Naive thymus-derived CD4-positive, alpha-beta T cell (primary cell): ENCODE results near the gene PXDC1. TPM values are rescaled to one million over a fixed set of nuclear protein-coding genes. Genes with fewer than 3 reads are reported as not detected.

Source experiments
- ATAC-seq: fragments of 150-1000 bp; cut with Tn5 transposase; 2 replicates; pipeline ENCODE4 v1.10.0; 2021; ENCODE audit warnings: mild to moderate bottlenecking, moderate library complexity
- CTCF ChIA-PET: fragments of 350-600 bp; sonication (Branson Sonifier 250); formaldehyde crosslinking; loops from one replicate; lab custom pipeline; 2021; ENCODE audit warnings: antibody characterized with exemption; lab: Charles Lee
- POLR2A ChIA-PET: fragments of 350-600 bp; sonication (Branson Sonifier 250); formaldehyde crosslinking; loops from one replicate; lab custom pipeline; 2021; ENCODE audit warnings: antibody characterized with exemption, inconsistent platforms; lab: Charles Lee
- DNase-seq, 9 donors: peaks; one replicate each; pipeline versions ENCODE4 v3.0.0 to v3.0.0-alpha.2; 2020 to 2022; ENCODE audit warnings: mixed read lengths in 1 of 9
- H3K27ac ChIP-seq: one replicate; pipeline ENCODE4 v1.7.0; 2013; ENCODE audit warnings: mild to moderate bottlenecking, low read depth, low read length, moderate library complexity
- H3K27me3 ChIP-seq, 2 donors: one replicate each; pipeline ENCODE4 v1.7.0; 2013; ENCODE audit warnings: low read length in 2 of 2, mild to moderate bottlenecking in 2 of 2, moderate library complexity in 2 of 2; ENCODE audit not compliant: control insufficient read depth in 2 of 2, insufficient read depth in 2 of 2
- H3K36me3 ChIP-seq, 3 experiments: 1 replicate in 2 of 3; 2 replicates in 1 of 3; pipeline ENCODE4 v1.7.0; 2013; ENCODE audit warnings: low read length in 3 of 3, mild to moderate bottlenecking in 3 of 3, moderate library complexity in 1 of 3; ENCODE audit not compliant: insufficient read depth in 3 of 3, control insufficient read depth in 2 of 3
- H3K4me1 ChIP-seq, 2 donors: one replicate each; pipeline ENCODE4 v1.7.0; 2013; ENCODE audit warnings: low read length in 2 of 2, mild to moderate bottlenecking in 2 of 2, moderate library complexity in 1 of 2; ENCODE audit not compliant: control insufficient read depth in 2 of 2, insufficient read depth in 2 of 2
- H3K4me3 ChIP-seq: 2 replicates; pipeline ENCODE4 v1.7.0; 2013; ENCODE audit warnings: mild to moderate bottlenecking, low read length
- H3K9me3 ChIP-seq, 3 experiments: 1 replicate in 2 of 3; 2 replicates in 1 of 3; pipeline ENCODE4 v1.7.0; 2013; ENCODE audit warnings: low read length in 3 of 3; ENCODE audit not compliant: control insufficient read depth in 2 of 3
- H3K27ac Mint-ChIP-seq, 9 donors: one replicate each; pipeline ENCODE4 v1.8.0; 2020 to 2022; ENCODE audit warnings: mixed read lengths in 9 of 9, mild to moderate bottlenecking in 8 of 9, moderate library complexity in 5 of 9, inconsistent platforms in 2 of 9
- H3K27me3 Mint-ChIP-seq, 5 donors: one replicate each; pipeline ENCODE4 v1.8.0; 2021 to 2022; ENCODE audit warnings: mixed read lengths in 5 of 5, mild to moderate bottlenecking in 1 of 5
- H3K36me3 Mint-ChIP-seq, 5 donors: one replicate each; pipeline ENCODE4 v1.8.0; 2020 to 2022; ENCODE audit warnings: mixed read lengths in 5 of 5, mild to moderate bottlenecking in 3 of 5, inconsistent platforms in 1 of 5
- H3K4me1 Mint-ChIP-seq, 7 donors: one replicate each; pipeline ENCODE4 v1.8.0; 2020 to 2022; ENCODE audit warnings: mixed read lengths in 7 of 7, mild to moderate bottlenecking in 3 of 7, inconsistent platforms in 1 of 7
- H3K4me3 Mint-ChIP-seq, 10 donors: one replicate each; pipeline ENCODE4 v1.8.0; 2020 to 2022; ENCODE audit warnings: mild to moderate bottlenecking in 10 of 10, mixed read lengths in 10 of 10, moderate library complexity in 6 of 10, inconsistent platforms in 2 of 10
- H3K9me3 Mint-ChIP-seq, 11 donors: one replicate each; pipeline ENCODE4 v1.8.0; 2020 to 2022; ENCODE audit warnings: mixed read lengths in 11 of 11, mild to moderate bottlenecking in 4 of 11, inconsistent platforms in 1 of 11, moderate library complexity in 1 of 11
- intact Hi-C, 2 donors: fragments of 100-400 bp; cut with micrococcal nuclease; formaldehyde crosslinking; loops; one replicate each; pipeline ENCODE4 v1.15.1; 2023
- polyA plus RNA-seq, 2 donors: library from polyadenylated mRNA; unstranded; fragments of 300-500 nt; fragmentation: Illumina TruSeq; gene quantifications; one replicate each; pipeline ENCODE4 v1.2.3, GENCODE V29; 2021
- total RNA-seq, 6 experiments: library from RNA in 5 of 6; stranded (reverse) in 5 of 6; gene quantifications; 1 replicate in 5 of 6; 2 replicates in 1 of 6; pipeline ENCODE4 v1.2.3 and lab custom pipeline; 2021 to 2026

PXDC1 gene
- total and polyA plus RNA-seq, 7 experiments from 2014 or later: 0.29 to 0.68 (median 0.39) TPM; not detected in 2

GRCh38 chr6:3714768-3715167 is 36.7 kb downstream of the PXDC1 start:
- H3K36me3 ChIP-seq: no peaks in the 10 kb centered on the region
- DNase-seq: no peak
- POLR2A ChIA-PET: no interaction called here
- CTCF ChIA-PET: no interaction called here
- no peak overlapping the region for H3K4me3 ChIP-seq
- ATAC-seq: no peak
- peaks cover 0 to 3% (median 0%) of the 10 kb centered on the region in 11 donors for H3K9me3 Mint-ChIP-seq
- H3K4me3 Mint-ChIP-seq: no peak overlapping the region
- H3K27ac Mint-ChIP-seq: no peak overlapping the region
- intact Hi-C loops: no loop called here
- H3K36me3 Mint-ChIP-seq: no peaks in the 10 kb centered on the region
- H3K4me1 Mint-ChIP-seq: peaks cover 0 to 2% (median 0%) of the 10 kb centered on the region in 7 donors
- peaks cover 0 to 13% (median 0%) of the 10 kb centered on the region in 5 donors for H3K27me3 Mint-ChIP-seq
- H3K27ac ChIP-seq: no peak overlapping the region
- H3K9me3 ChIP-seq: no peaks in the 10 kb centered on the region
- H3K4me1 ChIP-seq: no peaks in the 10 kb centered on the region
- peaks cover 0 to 3% of the 10 kb centered on the region in 2 donors for H3K27me3 ChIP-seq

- H3K4me1 Mint-ChIP-seq: peaks cover 0 to 2% (median 0%) of the 10 kb centered on the region in 7 donors
- H3K36me3 ChIP-seq: no peaks in the 10 kb centered on the region
Measured at GRCh38 chr6:3714111-3714510, 37.4 kb downstream of the PXDC1 start.

GRCh38 chr6:3712827-3713665 is 38.5 kb downstream of the PXDC1 start:
- no peak for ATAC-seq
- H3K27me3 ChIP-seq: peaks cover 0 to 3% of the 10 kb centered on the region in 2 donors
- no peaks in the 10 kb centered on the region for H3K36me3 ChIP-seq
- H3K4me3 Mint-ChIP-seq: no peak overlapping the region
- POLR2A ChIA-PET: no interaction called here
- no peaks in the 10 kb centered on the region for H3K36me3 Mint-ChIP-seq
- no peak overlapping the region for H3K4me3 ChIP-seq
- no peaks in the 10 kb centered on the region for H3K9me3 ChIP-seq
- H3K27ac ChIP-seq: no peak overlapping the region
- DNase-seq: no peak
- peaks cover 0 to 4% (median 0%) of the 10 kb centered on the region in 11 donors for H3K9me3 Mint-ChIP-seq
- no peak overlapping the region for H3K27ac Mint-ChIP-seq
- CTCF ChIA-PET: interaction anchor here (0.6 kb wide), 1 partner anchor 134 kb away, joined by 4 read pairs; no protein-coding TSS in a partner anchor
- peaks cover 0 to 13% (median 0%) of the 10 kb centered on the region in 5 donors for H3K27me3 Mint-ChIP-seq
- no peaks in the 10 kb centered on the region for H3K4me1 ChIP-seq
- intact Hi-C loops: no loop called here
- no peaks in the 10 kb centered on the region for H3K4me1 Mint-ChIP-seq

More at GRCh38 chr6:3714111-3714510, 37.4 kb downstream of the PXDC1 start:
- intact Hi-C loops: no loop called here
- no peaks in the 10 kb centered on the region for H3K9me3 ChIP-seq
- peaks cover 0 to 3% of the 10 kb centered on the region in 2 donors for H3K27me3 ChIP-seq
- Mint-ChIP-seq H3K27me3 (peaks cover 0 to 13% (median 0%) of the 10 kb centered on the region in 5 donors), H3K27ac (no peak overlapping the region), H3K36me3 (no peaks in the 10 kb centered on the region), H3K4me3 (no peak overlapping the region), H3K9me3 (peaks cover 0 to 4% (median 0%) of the 10 kb centered on the region in 11 donors)
- POLR2A ChIA-PET: no interaction called here
- H3K4me3 ChIP-seq: no peak overlapping the region
- no peak overlapping the region for H3K27ac ChIP-seq
- DNase-seq (no peak), ATAC-seq (no peak)
- no peaks in the 10 kb centered on the region for H3K4me1 ChIP-seq
- CTCF ChIA-PET: no interaction called here

GRCh38 chr6:3711776-3712175 is 39.7 kb downstream of the PXDC1 start:
- peaks cover 0 to 4% (median 0%) of the 10 kb centered on the region in 7 donors for H3K4me1 Mint-ChIP-seq

GRCh38 chr6:3710403-3710802 is 41.1 kb downstream of the PXDC1 start:
- no peaks in the 10 kb centered on the region for H3K9me3 ChIP-seq
- H3K27me3 ChIP-seq: no peaks in the 10 kb centered on the region
- Mint-ChIP-seq H3K27me3 (peaks cover 0 to 10% (median 6%) of the 10 kb centered on the region in 5 donors), H3K27ac (no peak overlapping the region), H3K4me3 (no peak overlapping the region), H3K36me3 (no peaks in the 10 kb centered on the region), H3K4me1 (peaks cover 0 to 4% (median 0%) of the 10 kb centered on the region in 7 donors), H3K9me3 (peaks cover 0 to 6% (median 0%) of the 10 kb centered on the region in 11 donors)
- intact Hi-C loops: no loop called here
- H3K36me3 ChIP-seq: no peaks in the 10 kb centered on the region
- no peak for ATAC-seq
- POLR2A ChIA-PET: no interaction called here
- H3K4me1 ChIP-seq: no peaks in the 10 kb centered on the region
- CTCF ChIA-PET: no interaction called here
- H3K4me3 ChIP-seq: no peak overlapping the region
- no peak for DNase-seq
- H3K27ac ChIP-seq: no peak overlapping the region

More at GRCh38 chr6:3711776-3712175, 39.7 kb downstream of the PXDC1 start:
- Histone ChIP-seq H3K4me3 (no peak overlapping the region), H3K36me3 (no peaks in the 10 kb centered on the region), H3K9me3 (no peaks in the 10 kb centered on the region), H3K4me1 (no peaks in the 10 kb centered on the region), H3K27me3 (peaks cover 0 to 3% of the 10 kb centered on the region in 2 donors), H3K27ac (no peak overlapping the region)
- peaks cover 0 to 12% (median 0%) of the 10 kb centered on the region in 5 donors for H3K27me3 Mint-ChIP-seq
- CTCF ChIA-PET: no interaction called here
- POLR2A ChIA-PET: no interaction called here
- intact Hi-C loops: no loop called here
- H3K36me3 Mint-ChIP-seq: no peaks in the 10 kb centered on the region
- no peak for ATAC-seq
- no peak for DNase-seq
- H3K4me3 Mint-ChIP-seq: no peak overlapping the region
- no peak overlapping the region for H3K27ac Mint-ChIP-seq
- peaks cover 0 to 4% (median 0%) of the 10 kb centered on the region in 11 donors for H3K9me3 Mint-ChIP-seq

GRCh38 chr6:3708540-3708939 is 43.0 kb downstream of the PXDC1 start:
- Histone ChIP-seq H3K4me3 (no peak overlapping the region), H3K4me1 (no peaks in the 10 kb centered on the region), H3K27ac (no peak overlapping the region), H3K27me3 (no peaks in the 10 kb centered on the region), H3K36me3 (no peaks in the 10 kb centered on the region), H3K9me3 (no peaks in the 10 kb centered on the region)
- ChIA-PET POLR2A (no interaction called here), CTCF (interaction anchor here (0.5 kb wide), 1 partner anchor 555 kb away, joined by 3 read pairs; no protein-coding TSS in a partner anchor)
- ATAC-seq (no peak), DNase-seq (no peak)
- Mint-ChIP-seq H3K27me3 (peaks cover 6 to 19% (median 12%) of the 10 kb centered on the region in 5 donors), H3K36me3 (no peaks in the 10 kb centered on the region), H3K27ac (no peak overlapping the region), H3K9me3 (peaks cover 0 to 15% (median 0%) of the 10 kb centered on the region in 11 donors), H3K4me1 (peaks cover 0 to 4% (median 0%) of the 10 kb centered on the region in 7 donors), H3K4me3 (no peak overlapping the region)
- intact Hi-C loops: no loop called here
